HG02870 (cell line): ENCODE results near the gene SMIM11.
"Not testable (repeated sequence)": the region's sequence is repeated elsewhere in the genome, so short reads cannot be mapped to it uniquely, and the experiment has no call there.

Source experiments
- ATAC-seq: cut with Tn5 transposase; IDR thresholded peaks from one replicate; pipeline ENCODE4 v1.9.1; 2021; ENCODE audit warnings: mild to moderate bottlenecking, moderate library complexity; ENCODE audit not compliant: unreplicated experiment

Gene SMIM11

GRCh38 chr21:34407294-34407693, 32.0 kb downstream of the SMIM11 start:
- not testable (repeated sequence) for ATAC-seq

- not testable (repeated sequence) for ATAC-seq
These were observed 42.3 kb downstream of the SMIM11 start for GRCh38 chr21:34417448-34418077.

- ATAC-seq = not testable (repeated sequence)
These were observed 48.5 kb downstream of the SMIM11 start, which contains the start of gene SMIM34 for GRCh38 chr21:34423805-34424204. Gene SMIM34 (minus strand): TSS chr21:34423951. CDS start chr21:34423839, 112 bp downstream.

GRCh38 chr21:34427339-34427738, 52.0 kb downstream of the SMIM11 start:
- not testable (repeated sequence) for ATAC-seq

DNA sequence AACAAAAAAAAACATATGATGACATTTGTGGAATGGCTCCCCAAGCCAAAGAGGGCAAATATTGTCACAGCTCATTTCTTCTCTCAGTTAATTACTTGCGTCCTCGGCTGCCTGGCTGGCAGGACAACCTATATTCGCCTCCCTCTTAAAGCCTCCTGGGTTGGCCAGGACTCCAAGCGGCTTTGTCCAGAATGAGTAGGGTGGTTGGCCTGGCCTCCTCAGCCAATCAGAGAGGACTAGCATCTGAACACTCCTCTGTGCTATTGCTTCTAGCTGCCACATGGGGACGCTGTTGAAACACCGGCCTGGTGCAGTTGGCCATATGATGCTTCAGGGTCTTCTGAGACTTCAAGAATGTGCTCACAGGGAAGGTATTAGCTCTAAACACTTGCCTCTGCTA, 53.1 kb downstream of the SMIM11 start:
- not testable (repeated sequence) for ATAC-seq

DNA sequence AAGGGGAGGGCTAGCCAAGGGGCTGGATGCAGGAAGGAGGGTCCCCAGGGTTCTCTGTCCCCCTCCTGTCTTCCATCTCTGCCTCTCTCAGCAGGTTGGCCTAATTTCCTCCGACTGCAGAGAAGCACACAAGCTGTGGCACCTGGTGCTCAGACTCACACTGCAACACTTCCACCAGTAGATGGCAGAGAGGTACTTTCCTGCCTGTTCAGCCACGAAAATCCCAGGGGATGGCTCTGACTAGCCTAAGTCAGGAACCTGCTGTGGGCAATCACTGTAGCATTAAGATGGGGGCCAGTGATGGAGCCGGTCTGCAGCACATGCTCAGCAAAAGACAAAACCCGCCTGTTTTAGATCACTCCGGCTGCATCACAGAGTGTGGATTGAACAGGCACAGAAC, 54.4 kb downstream of the SMIM11 start:
- ATAC-seq = not testable (repeated sequence)
